Measurements from ENCODE around the gene GTPBP3. TPM values are rescaled to one million over a fixed set of nuclear protein-coding genes. Genes with fewer than 3 reads are reported as not detected.
A peak's percentile ranks its signal among the peaks of the same experiment; 100 is the strongest.

GTPBP3 gene
- total RNA-seq, 1 donor from 2014 or later: 11.8 TPM

GRCh38 chr19:17370026-17370587, 32.8 kb downstream of the GTPBP3 start:
- FAIRE-seq (no peak), DNase-seq (ENCODE audit: low spot score in 2 of 2) (no peak)

DNA sequence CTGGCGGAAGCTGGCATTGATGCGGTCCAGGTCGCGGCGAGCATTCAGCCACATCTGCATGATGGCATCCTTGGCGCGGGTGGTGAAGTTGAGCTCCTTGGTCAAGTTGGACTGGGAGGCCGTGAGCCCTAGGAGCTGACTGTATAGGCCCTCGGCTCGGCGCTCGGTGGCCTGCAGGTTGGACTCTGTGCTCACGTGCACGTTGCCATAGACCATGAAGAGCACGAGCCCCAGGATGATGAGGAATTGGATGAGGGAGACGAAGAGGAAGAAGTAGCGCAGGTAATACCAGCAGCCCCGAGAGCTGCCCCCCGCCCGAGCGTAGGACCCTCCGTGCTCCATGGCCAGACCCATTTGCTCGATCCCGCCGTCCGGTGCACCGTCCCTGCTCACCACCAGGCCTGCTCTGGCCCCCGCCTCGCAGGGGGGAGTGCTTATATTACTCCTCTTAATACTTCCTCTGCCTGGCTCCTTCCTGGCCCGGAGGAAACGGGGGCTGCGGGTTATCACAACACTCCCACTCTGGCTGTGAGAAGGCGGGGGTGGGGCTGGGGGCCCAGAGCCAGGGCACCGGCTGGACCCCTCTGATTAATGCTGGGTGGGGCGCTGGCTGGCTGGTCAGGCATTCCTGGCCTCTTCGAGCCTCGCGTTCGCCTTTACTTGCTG, 39.7 kb downstream of the GTPBP3 start, which contains the start of gene PLVAP:
Gene PLVAP (minus strand): TSS at position 408 of the 666 bp plus-strand sequence. CDS start 54 bp downstream, at position 354.
- DNase-seq (ENCODE audit: low spot score in 2 of 2): no peak
- no peak for FAIRE-seq

DNA sequence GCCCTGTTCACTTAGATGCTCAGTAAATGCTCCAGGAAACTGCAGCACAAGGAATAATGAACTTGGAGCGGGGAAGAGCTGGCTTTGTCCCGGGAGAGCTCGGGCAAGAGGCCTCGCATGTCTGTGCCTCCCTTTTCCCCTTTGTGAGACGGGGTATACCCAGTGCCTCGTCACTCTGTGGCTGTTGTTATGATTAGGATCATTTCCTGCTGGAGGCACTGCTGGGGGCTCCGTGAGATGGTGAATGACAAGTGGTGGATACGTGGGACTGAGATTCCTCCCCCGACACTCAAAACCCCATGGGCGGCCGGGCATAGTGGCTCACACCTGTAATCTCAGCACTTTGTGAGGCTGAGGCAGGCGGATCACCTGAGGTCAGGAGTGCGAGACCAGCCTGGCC, 40.9 kb downstream of the GTPBP3 start:
- FAIRE-seq (no peak), DNase-seq (ENCODE audit: low spot score in 2 of 2) (no peak)

- FAIRE-seq: no peak
- DNase-seq (ENCODE audit: low spot score in 2 of 2): no peak
These were observed 41.9 kb downstream of the GTPBP3 start for GRCh38 chr19:17379221-17379631.

DNA sequence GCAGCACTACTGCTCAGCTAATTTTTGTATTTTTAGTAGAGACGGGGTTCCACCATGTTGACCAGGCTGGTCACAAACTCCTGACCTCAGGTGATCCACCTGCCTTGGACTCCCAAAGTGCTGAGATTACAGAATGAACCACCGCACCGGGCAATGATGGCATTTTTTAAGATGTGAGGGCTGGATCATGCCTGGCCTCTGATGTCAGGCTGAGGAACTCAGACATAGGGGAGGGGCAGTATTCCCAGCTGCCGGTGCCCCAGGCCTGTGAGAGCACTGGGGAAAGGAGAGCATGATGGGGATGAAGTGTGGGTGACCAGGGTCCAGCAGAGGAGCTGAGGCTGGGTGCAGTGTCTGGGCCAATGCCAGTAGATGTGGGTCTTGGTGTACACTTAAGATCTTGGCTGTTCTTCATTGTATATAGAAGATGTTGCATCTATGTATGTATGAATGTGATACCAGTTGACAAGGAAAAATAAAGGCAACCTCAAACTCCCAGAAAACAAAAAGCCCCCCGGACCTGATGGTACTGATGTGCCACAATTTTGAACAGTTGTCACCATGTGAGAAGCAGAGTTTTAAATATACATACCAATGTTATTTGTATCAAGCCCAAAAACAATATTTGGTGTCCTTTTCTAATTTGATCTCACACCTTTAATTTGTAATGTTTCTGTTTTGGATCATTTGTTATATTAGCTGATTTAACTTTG, 43.2 kb downstream of the GTPBP3 start:
- no peak for FAIRE-seq
- no peak for DNase-seq (ENCODE audit: low spot score in 2 of 2)

DNA sequence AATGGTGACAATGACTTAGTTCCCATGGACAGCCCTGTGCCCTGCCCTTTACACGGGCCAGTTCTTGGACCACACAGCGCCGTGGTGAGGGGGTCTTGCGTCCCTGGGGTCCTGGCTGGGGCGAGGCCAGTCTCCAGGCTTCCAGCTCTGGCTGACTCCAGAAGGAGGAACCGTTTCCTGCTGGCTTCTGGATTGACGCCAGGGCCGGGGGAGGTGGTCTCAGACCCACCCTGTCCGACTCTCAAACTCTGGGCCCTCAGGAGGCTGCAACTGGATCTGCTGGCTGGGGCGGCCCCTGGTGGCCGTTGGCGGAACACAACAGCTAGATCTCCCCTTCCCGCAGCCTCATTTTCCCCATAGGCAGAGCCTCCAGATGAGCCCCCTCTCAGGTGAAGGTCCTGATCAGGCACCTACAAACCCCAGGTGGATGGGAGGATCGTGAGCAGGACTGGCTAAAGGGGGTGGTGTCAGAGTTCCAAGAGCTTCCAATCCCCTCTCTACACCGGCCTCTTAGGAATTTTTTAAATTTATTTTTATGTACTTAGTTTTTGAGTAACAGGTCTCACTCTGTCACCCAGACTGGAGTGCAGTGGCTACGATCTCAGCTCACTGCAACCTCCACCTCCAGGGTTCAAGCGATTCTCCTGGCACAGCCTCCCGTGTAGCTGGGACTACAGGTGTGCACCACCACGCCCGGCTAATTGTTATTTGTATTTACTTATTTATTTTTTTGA, 48.7 kb downstream of the GTPBP3 start:
- FAIRE-seq: no peak
- peak; percentile 50 to 75 for DNase-seq (ENCODE audit: low spot score in 2 of 2)

DNA sequence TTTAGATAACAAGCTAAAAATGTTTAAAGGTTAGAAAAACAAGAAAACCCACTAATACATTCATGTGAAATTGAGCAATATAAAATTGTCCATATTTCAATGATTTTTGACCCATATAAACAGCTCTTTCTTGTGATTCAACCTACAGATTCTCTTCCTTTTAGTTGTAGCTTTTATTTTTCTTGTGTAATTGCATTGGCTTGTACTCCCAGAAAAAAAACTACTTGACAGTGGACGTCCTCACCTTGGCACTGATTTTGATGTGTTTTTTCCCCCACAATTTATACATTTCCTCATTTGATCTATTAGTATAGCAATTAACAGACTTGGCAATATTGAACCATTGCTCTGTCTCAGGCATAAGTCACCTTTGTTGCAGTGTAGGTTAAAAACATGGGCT, 51.9 kb downstream of the GTPBP3 start:
- FAIRE-seq (no peak), DNase-seq (ENCODE audit: low spot score in 2 of 2) (no peak)

DNA sequence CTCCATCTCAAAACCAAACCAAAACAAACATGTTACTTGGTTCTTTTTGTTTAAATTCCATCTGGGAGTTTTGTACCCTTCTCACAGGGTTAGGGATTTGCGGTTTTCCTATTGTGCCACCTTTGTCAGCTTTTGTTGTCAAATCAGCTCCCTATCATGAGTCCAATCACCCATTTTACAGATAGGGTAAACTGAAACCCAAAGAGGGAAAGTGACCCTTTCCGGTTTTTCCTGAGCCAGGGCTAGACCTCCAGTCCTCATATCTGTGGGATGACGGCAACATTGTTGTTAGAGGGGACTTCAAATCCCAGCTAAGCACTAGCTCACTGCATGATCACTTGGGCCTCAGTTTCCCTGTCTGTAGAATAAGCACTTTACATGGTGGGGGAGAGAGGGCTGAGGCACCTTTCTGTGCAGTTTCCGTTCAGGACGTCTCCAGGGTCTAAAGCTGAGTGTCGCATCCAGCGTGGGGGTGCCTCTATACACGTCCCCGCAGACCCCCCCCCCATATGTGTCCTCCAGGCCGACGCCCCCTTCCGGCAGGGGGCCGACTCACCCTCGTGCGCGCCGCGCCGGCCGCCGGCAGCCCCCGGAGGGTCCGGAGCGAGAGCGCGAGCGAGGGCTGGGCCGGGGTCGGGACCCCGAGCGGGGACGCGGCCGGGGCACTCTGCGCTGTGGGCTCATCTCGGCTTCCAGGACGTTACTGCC, 52.8 kb downstream of the GTPBP3 start:
- DNase-seq (ENCODE audit: low spot score in 2 of 2) (no peak), FAIRE-seq (no peak)

GRCh38 chr19:17390665-17391370, 53.5 kb downstream of the GTPBP3 start:
- no peak for FAIRE-seq

DNA sequence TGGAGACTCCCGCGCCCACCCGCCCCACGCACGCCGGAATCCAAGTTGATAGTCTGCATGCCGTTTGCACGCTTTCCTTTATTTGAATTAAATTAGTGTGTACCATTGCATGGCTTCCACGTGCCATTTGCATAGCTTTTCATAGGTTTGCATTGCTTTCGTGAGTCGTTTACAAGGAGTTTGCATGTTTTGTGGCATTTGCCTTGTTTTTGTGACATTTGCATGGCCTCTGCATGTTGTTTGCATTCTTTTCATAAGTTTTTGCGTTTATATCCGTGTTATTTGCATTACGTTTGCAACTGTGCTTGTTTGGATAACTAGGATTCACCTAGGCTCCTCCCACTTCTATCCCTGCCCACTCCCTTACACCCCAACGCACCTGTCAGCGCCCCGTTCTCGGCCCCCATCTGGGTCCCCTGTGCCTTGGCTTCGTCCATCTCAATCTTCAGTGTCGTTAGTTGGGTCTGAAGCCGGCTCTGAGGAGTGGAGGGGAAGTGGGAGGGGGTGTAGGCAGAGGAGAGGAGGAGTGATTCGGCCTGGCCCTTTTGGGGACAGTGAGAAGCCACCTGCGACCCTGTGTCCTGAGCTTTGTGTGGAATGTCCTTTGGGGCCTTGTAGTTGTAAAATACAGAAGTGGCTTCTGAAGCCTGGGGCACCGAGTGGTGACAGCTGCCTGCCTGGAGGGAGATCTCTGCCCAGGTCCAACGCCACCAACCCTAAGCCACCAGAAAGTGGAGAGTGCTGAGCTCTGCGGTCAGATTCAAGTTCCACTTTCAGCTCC, 54.2 kb downstream of the GTPBP3 start:
- DNase-seq (ENCODE audit: low spot score in 2 of 2) (peak in 1 of 2 donors; percentile 48), FAIRE-seq (no peak)

More at GRCh38 chr19:17390665-17391370, 53.5 kb downstream of the GTPBP3 start:
- peak; percentile 96 to 98 for DNase-seq (ENCODE audit: low spot score in 2 of 2)

Other genes starting within 250 kb of the GTPBP3 start
- 15.1 TPM for gene USE1, start 122.2 kb upstream of the GTPBP3 start, total RNA-seq
- 0.82 TPM for gene OCEL1, start 111.3 kb upstream of the GTPBP3 start, total RNA-seq
- 9.8 TPM for gene NR2F6, start 91.6 kb upstream of the GTPBP3 start, total RNA-seq
- 0.82 TPM for gene USHBP1, start 72.8 kb upstream of the GTPBP3 start, total RNA-seq
- gene BABAM1, start 70.1 kb upstream of the GTPBP3 start, total RNA-seq: 66.9 TPM
- gene ANKLE1, start 55.7 kb upstream of the GTPBP3 start, total RNA-seq: 0.82 TPM
- gene ABHD8, start 34.1 kb upstream of the GTPBP3 start, total RNA-seq: 20.4 TPM
- 11.4 TPM for gene MRPL34, start 31.7 kb upstream of the GTPBP3 start, total RNA-seq
- 10.2 TPM for gene DDA1, start 28.0 kb upstream of the GTPBP3 start, total RNA-seq
- gene ANO8, start 2.7 kb upstream of the GTPBP3 start, total RNA-seq: 20.0 TPM
- gene PLVAP, start 39.8 kb downstream of the GTPBP3 start, total RNA-seq: under 0.01 TPM
- gene CCDC194, start 56.6 kb downstream of the GTPBP3 start, total RNA-seq: not detected
- gene BST2, start 68.1 kb downstream of the GTPBP3 start, total RNA-seq: 1.6 TPM
- 17.5 TPM for gene MVB12A, start 82.5 kb downstream of the GTPBP3 start, total RNA-seq
- 0.82 TPM for gene TMEM221, start 111.1 kb downstream of the GTPBP3 start, total RNA-seq
- not detected for gene NXNL1, start 123.4 kb downstream of the GTPBP3 start, total RNA-seq
- 10.2 TPM for gene SLC27A1, start 133.0 kb downstream of the GTPBP3 start, total RNA-seq
- gene PGLS, start 174.1 kb downstream of the GTPBP3 start, total RNA-seq: 38.3 TPM
- 17.1 TPM for gene COLGALT1, start 218.1 kb downstream of the GTPBP3 start, total RNA-seq

Measured in frontal cortex (tissue), 4 donors.